Measurements from ENCODE around the gene CHIA.

DNA sequence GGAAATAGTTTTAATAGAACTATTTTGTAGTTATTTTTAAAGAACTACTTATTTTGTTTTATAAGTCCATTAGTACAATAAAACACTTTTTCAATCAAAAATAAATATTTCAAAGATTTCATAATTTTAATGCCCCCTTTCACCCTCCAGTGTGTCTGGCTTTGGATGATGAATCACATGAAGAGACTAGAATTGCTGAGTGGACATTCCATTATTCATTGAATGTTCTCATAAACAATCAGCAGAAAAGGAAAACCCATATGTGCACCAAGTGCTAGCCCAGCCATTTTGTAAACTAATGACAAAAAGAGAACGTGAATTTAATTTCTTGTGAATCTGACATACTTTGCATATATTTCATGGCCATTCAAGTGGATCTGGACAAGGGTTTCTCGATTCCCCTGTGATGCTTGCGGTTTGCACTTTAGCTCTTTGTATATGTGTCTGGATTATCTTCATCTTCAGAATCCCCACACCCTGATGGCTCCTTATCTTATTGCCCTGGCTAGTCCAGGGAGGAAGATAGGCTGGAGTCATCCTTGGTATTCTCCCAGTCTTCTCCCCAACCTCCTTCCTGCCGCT lies 20.7 kb upstream of the CHIA start:
- TF ChIP-seq, protein P1, sequence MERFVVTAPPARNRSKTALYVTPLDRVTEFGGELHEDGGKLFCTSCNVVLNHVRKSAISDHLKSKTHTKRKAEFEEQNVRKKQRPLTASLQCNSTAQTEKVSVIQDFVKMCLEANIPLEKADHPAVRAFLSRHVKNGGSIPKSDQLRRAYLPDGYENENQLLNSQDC (CRISPR knock-in tag; IDR thresholded peaks at IDR 0.05), result no peak
- TF ChIP-seq, protein P2, sequence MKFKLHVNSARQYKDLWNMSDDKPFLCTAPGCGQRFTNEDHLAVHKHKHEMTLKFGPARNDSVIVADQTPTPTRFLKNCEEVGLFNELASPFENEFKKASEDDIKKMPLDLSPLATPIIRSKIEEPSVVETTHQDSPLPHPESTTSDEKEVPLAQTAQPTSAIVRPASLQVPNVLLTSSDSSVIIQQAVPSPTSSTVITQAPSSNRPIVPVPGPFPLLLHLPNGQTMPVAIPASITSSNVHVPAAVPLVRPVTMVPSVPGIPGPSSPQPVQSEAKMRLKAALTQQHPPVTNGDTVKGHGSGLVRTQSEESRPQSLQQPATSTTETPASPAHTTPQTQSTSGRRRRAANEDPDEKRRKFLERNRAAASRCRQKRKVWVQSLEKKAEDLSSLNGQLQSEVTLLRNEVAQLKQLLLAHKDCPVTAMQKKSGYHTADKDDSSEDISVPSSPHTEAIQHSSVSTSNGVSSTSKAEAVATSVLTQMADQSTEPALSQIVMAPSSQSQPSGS (CRISPR knock-in tag; IDR thresholded peaks at IDR 0.05), result no peak
- TF ChIP-seq ZNF24 (IDR thresholded peaks at IDR 0.05) (no peak), U2AF2 (optimal IDR thresholded peaks at IDR 0.05; ENCODE audit: low read depth, low read length) (no peak), ZFP1 (CRISPR knock-in tag; IDR thresholded peaks at IDR 0.05) (no peak), ZNF282 (CRISPR knock-in tag; IDR thresholded peaks at IDR 0.05) (no peak), FOXK2 (conservative IDR thresholded peaks at IDR 0.05 in 1 of 2, IDR thresholded peaks at IDR 0.05 in 1 of 2; ENCODE audit: low read depth in 2 of 2) (no peak), EZH2 (IDR thresholded peaks at IDR 0.05; ENCODE audit: borderline replicate concordance, low read depth, low read length) (no peak), EGR1 (conservative IDR thresholded peaks at IDR 0.05) (no peak)
- TF ChIP-seq, protein P3, sequence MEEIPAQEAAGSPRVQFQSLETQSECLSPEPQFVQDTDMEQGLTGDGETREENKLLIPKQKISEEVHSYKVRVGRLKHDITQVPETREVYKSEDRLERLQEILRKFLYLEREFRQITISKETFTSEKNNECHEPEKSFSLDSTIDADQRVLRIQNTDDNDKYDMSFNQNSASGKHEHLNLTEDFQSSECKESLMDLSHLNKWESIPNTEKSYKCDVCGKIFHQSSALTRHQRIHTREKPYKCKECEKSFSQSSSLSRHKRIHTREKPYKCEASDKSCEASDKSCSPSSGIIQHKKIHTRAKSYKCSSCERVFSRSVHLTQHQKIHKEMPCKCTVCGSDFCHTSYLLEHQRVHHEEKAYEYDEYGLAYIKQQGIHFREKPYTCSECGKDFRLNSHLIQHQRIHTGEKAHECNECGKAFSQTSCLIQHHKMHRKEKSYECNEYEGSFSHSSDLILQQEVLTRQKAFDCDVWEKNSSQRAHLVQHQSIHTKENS (CRISPR knock-in tag; IDR thresholded peaks at IDR 0.05), result no peak
- TF ChIP-seq, protein P4, sequence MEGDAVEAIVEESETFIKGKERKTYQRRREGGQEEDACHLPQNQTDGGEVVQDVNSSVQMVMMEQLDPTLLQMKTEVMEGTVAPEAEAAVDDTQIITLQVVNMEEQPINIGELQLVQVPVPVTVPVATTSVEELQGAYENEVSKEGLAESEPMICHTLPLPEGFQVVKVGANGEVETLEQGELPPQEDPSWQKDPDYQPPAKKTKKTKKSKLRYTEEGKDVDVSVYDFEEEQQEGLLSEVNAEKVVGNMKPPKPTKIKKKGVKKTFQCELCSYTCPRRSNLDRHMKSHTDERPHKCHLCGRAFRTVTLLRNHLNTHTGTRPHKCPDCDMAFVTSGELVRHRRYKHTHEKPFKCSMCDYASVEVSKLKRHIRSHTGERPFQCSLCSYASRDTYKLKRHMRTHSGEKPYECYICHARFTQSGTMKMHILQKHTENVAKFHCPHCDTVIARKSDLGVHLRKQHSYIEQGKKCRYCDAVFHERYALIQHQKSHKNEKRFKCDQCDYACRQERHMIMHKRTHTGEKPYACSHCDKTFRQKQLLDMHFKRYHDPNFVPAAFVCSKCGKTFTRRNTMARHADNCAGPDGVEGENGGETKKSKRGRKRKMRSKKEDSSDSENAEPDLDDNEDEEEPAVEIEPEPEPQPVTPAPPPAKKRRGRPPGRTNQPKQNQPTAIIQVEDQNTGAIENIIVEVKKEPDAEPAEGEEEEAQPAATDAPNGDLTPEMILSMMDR (IDR thresholded peaks at IDR 0.05 in 2 of 3, conservative IDR thresholded peaks at IDR 0.05 in 1 of 3; ENCODE audit: insufficient read depth in 2 of 3, low read depth in 1 of 3, low read length in 3 of 3), result no peak
